ENCODE data around the gene NET1.

- no peak for TF ChIP-seq CTCF (IDR thresholded peaks at IDR 0.05)
- TF ChIP-seq POLR2A (IDR thresholded peaks at IDR 0.05), result no peak
- no peak for TF ChIP-seq POLR2AphosphoS5 (IDR thresholded peaks at IDR 0.05; ENCODE audit: insufficient read depth in 1 of 2, low read depth in 1 of 2)
Observed at GRCh38 chr10:5370493-5371352, 41.6 kb upstream of the NET1 start.
